ENCODE measurements around the gene HERPUD1.

Gene HERPUD1

GRCh38 chr16:56897026-56897799 is 34.7 kb upstream of the HERPUD1 start:
- H3K27ac ChIP-seq: no peak overlapping the region
- TF ChIP-seq CTCF (conservative IDR thresholded peaks at IDR 0.05): no peak
- TF ChIP-seq ZFX (IDR thresholded peaks at IDR 0.05): no peak

- TF ChIP-seq CTCF (conservative IDR thresholded peaks at IDR 0.05) (no peak), ZFX (IDR thresholded peaks at IDR 0.05) (no peak)
Measured at GRCh38 chr16:56898847-56899246, 33.1 kb upstream of the HERPUD1 start.

GRCh38 chr16:56903866-56904265 is 28.1 kb upstream of the HERPUD1 start:
- no peak for TF ChIP-seq ZFX (IDR thresholded peaks at IDR 0.05)
- no peak for TF ChIP-seq CTCF (conservative IDR thresholded peaks at IDR 0.05)
- no peak overlapping the region for H3K27ac ChIP-seq

More at GRCh38 chr16:56898847-56899246, 33.1 kb upstream of the HERPUD1 start:
- no peak overlapping the region for H3K27ac ChIP-seq

- no peak for TF ChIP-seq ZFX (IDR thresholded peaks at IDR 0.05)
- TF ChIP-seq CTCF (conservative IDR thresholded peaks at IDR 0.05): no peak
- no peak overlapping the region for H3K27ac ChIP-seq
Measured at GRCh38 chr16:56907401-56907800, 24.5 kb upstream of the HERPUD1 start.

- TF ChIP-seq CTCF (conservative IDR thresholded peaks at IDR 0.05) (no peak), ZFX (IDR thresholded peaks at IDR 0.05) (no peak)
- no peak overlapping the region for H3K27ac ChIP-seq
Measured at GRCh38 chr16:56909527-56909979, 22.4 kb upstream of the HERPUD1 start.

- TF ChIP-seq CTCF (conservative IDR thresholded peaks at IDR 0.05) (no peak), ZFX (IDR thresholded peaks at IDR 0.05) (no peak)
- no peak overlapping the region for H3K27ac ChIP-seq
Measured at GRCh38 chr16:56910112-56910511, 21.8 kb upstream of the HERPUD1 start.

- no peak for TF ChIP-seq ZFX (IDR thresholded peaks at IDR 0.05)
- no peak for TF ChIP-seq CTCF (conservative IDR thresholded peaks at IDR 0.05)
- no peak overlapping the region for H3K27ac ChIP-seq
Measured at GRCh38 chr16:56910654-56911539, 21.0 kb upstream of the HERPUD1 start.
